HepG2 (cell line): Measurements from ENCODE around the gene DTNB. TPM values are rescaled to one million over a fixed set of nuclear protein-coding genes. Genes with fewer than 3 reads are reported as not detected.

ENCODE experiments used
- ATAC-seq: fragments of 200-7000 bp; cut with Tn5 transposase; 3 replicates; pipeline ENCODE4 v1.9.1; 2020; ENCODE audit warnings: mild to moderate bottlenecking, moderate library complexity
- BruUV-seq: library from RNA; stranded (reverse); fragments of 400-500 nt; replicated peaks from 2 replicates; lab custom pipeline; 2021; lab: Mats Ljungman, UMichigan
- CTCF ChIA-PET: fragments of 300-600 bp; formaldehyde crosslinking; extraction: SDS; loops from one replicate; lab custom pipeline; 2021; ENCODE audit warnings: low total read pairs, inconsistent platforms, low intra/inter-chr PET ratio; lab: Yijun Ruan, JAX
- POLR2A ChIA-PET: fragments of 350-600 bp; sonication (Branson Sonifier 250); formaldehyde crosslinking; loops from one replicate; lab custom pipeline; 2020; ENCODE audit warnings: antibody characterized with exemption, inconsistent platforms; lab: Yijun Ruan, JAX
- DNase-seq: peaks from one replicate; pipeline ENCODE4 v3.0.0-alpha.2; 2015; ENCODE audit warnings: low spot score
- FAIRE-seq: peaks from 3 replicates; lab custom pipeline; 2011; peaks lifted over from hg19 to GRCh38; lab: Jason Lieb, UNC
- H2AFZ ChIP-seq: one replicate; pipeline ENCODE4 v1.6.1; 2011; ENCODE audit warnings: low read length, inconsistent platforms
- H3K27ac ChIP-seq: fragments of 300-600 bp; 3 replicates; pipeline ENCODE4 v1.8.0; 2011; ENCODE audit warnings: mixed run types, mild to moderate bottlenecking, mixed read lengths, low read length, inconsistent platforms; ENCODE audit not compliant: insufficient read depth; ENCODE audit errors: extremely low read length
- H3K27me3 ChIP-seq, 2 experiments: fragments of 200-600 bp in 1 of 2; 2 replicates in 1 of 2; 3 replicates in 1 of 2; pipeline versions ENCODE4 v1.6.0 to v1.8.0; 2011; ENCODE audit warnings: low read length in 2 of 2, mild to moderate bottlenecking in 2 of 2, moderate library complexity in 2 of 2, inconsistent platforms in 1 of 2; ENCODE audit not compliant: insufficient read depth in 2 of 2, control insufficient read depth in 1 of 2
- H3K36me3 ChIP-seq, 2 experiments: fragments of 200-600 bp in 1 of 2; replicated peaks in 1 of 2; 2 replicates in 1 of 2; 3 replicates in 1 of 2; pipeline versions ENCODE4 v1.5.1 to v1.8.0; 2011; ENCODE audit warnings: low read length in 2 of 2, inconsistent platforms in 1 of 2; ENCODE audit not compliant: insufficient read depth in 2 of 2, control insufficient read depth in 1 of 2
- H3K4me1 ChIP-seq: 2 replicates; pipeline ENCODE4 v1.5.1; 2012; ENCODE audit warnings: low read length, inconsistent platforms; ENCODE audit not compliant: insufficient read depth
- H3K4me2 ChIP-seq: 2 replicates; pipeline ENCODE4 v1.6.0; 2011; ENCODE audit warnings: low read depth, low read length, inconsistent platforms
- H3K4me3 ChIP-seq, 3 experiments: fragments of 200-600 bp in 1 of 3; sonication (generic), shearing (Covaris generic) in 1 of 3; replicated peaks in 1 of 3; 2 replicates each; pipeline ENCODE4 v1.5.1; 2011 to 2016; ENCODE audit warnings: low read length in 3 of 3, inconsistent platforms in 2 of 3, low read depth in 2 of 3, mild to moderate bottlenecking in 2 of 3, control low read depth in 1 of 3, mixed read lengths in 1 of 3; ENCODE audit not compliant: insufficient read depth in 1 of 3
- H3K79me2 ChIP-seq: one replicate; pipeline ENCODE4 v1.6.1; 2011; ENCODE audit warnings: low read length, inconsistent platforms; ENCODE audit not compliant: insufficient read depth
- H3K9ac ChIP-seq: 2 replicates; pipeline ENCODE4 v1.6.0; 2011; ENCODE audit warnings: mild to moderate bottlenecking, low read depth, low read length, inconsistent platforms; ENCODE audit not compliant: insufficient read depth
- H3K9me3 ChIP-seq: 2 replicates; pipeline ENCODE4 v1.5.1; 2012; ENCODE audit warnings: mild to moderate bottlenecking, low read length
- H4K20me1 ChIP-seq: 2 replicates; pipeline ENCODE4 v1.6.0; 2011; ENCODE audit warnings: inconsistent platforms, mild to moderate bottlenecking, low read length, moderate library complexity; ENCODE audit not compliant: insufficient read depth
- ATF7-NPFF ChIP-seq: sonication (generic); formaldehyde crosslinking; IDR thresholded peaks from 2 replicates; pipeline ENCODE4 v1.8.1; 2023; ENCODE audit warnings: mild to moderate bottlenecking, low read depth, missing genetic modification reagents, moderate library complexity
- BRCA1 ChIP-seq: sonication (generic); formaldehyde crosslinking; IDR thresholded peaks from 2 replicates; pipeline ENCODE4 v1.4.0; 2020; ENCODE audit warnings: missing genetic modification reagents
- EP300 ChIP-seq, 3 experiments: sonication (generic) in 1 of 3; formaldehyde crosslinking in 1 of 3; IDR thresholded peaks; 2 replicates each; pipeline versions ENCODE4 v1.5.1 to v1.6.1; 2011 to 2020; ENCODE audit warnings: low read depth in 2 of 3, low read length in 2 of 3, borderline replicate concordance in 1 of 3, improper control_type of control experiment in 1 of 3, mild to moderate bottlenecking in 1 of 3, missing genetic modification reagents in 1 of 3, moderate library complexity in 1 of 3
- HMGA1 ChIP-seq: sonication (generic); formaldehyde crosslinking; conservative IDR thresholded peaks from 2 replicates; pipeline ENCODE4 v1.4.0; 2020; ENCODE audit warnings: missing genetic modification reagents
- MAFF ChIP-seq: IDR thresholded peaks from 2 replicates; pipeline ENCODE4 v1.6.1; 2011; ENCODE audit warnings: low read depth, low read length, improper control_type of control experiment
- MAFK ChIP-seq, 2 experiments: IDR thresholded peaks in 1 of 2; conservative IDR thresholded peaks in 1 of 2; 2 replicates each; pipeline ENCODE4 v1.6.1; 2011; ENCODE audit warnings: improper control_type of control experiment in 2 of 2, low read length in 2 of 2
- NFE2 ChIP-seq: sonication (generic); formaldehyde crosslinking; IDR thresholded peaks from 2 replicates; pipeline ENCODE4 v1.4.0; 2020; ENCODE audit warnings: missing genetic modification reagents
- NFE2L2 ChIP-seq: fragments of 150-350 bp; IDR thresholded peaks from 2 replicates; pipeline ENCODE4 v1.6.1; 2014; ENCODE audit warnings: low read length
- POGK ChIP-seq: sonication (generic); formaldehyde crosslinking; conservative IDR thresholded peaks from 2 replicates; pipeline ENCODE4 v1.8.0; 2022; ENCODE audit warnings: mild to moderate bottlenecking, moderate library complexity, missing genetic modification reagents
- ZC3H4 ChIP-seq: sonication (generic); formaldehyde crosslinking; IDR thresholded peaks from 2 replicates; pipeline ENCODE4 v1.4.0; 2020; ENCODE audit warnings: missing genetic modification reagents, borderline replicate concordance
- ZIK1 ChIP-seq: sonication (generic); formaldehyde crosslinking; IDR thresholded peaks from 2 replicates; pipeline ENCODE4 v1.5.0; 2020; ENCODE audit warnings: mild to moderate bottlenecking, low read depth, missing genetic modification reagents, borderline replicate concordance
- ZNF333 ChIP-seq: sonication (generic); formaldehyde crosslinking; IDR thresholded peaks from 2 replicates; pipeline ENCODE4 v1.4.0; 2020; ENCODE audit warnings: mild to moderate bottlenecking, missing genetic modification reagents, borderline replicate concordance
- ZNF383 ChIP-seq: sonication (generic); formaldehyde crosslinking; IDR thresholded peaks from 2 replicates; pipeline ENCODE4 v1.4.0; 2020; ENCODE audit warnings: missing genetic modification reagents, mild to moderate bottlenecking, borderline replicate concordance
- ZNF772 ChIP-seq: sonication (generic); formaldehyde crosslinking; IDR thresholded peaks from 2 replicates; pipeline ENCODE4 v1.5.0; 2020; ENCODE audit warnings: mild to moderate bottlenecking, missing genetic modification reagents
- ZNF83 ChIP-seq: sonication (generic); formaldehyde crosslinking; IDR thresholded peaks from 2 replicates; pipeline ENCODE4 v1.4.0; 2020; ENCODE audit warnings: missing genetic modification reagents, mild to moderate bottlenecking, borderline replicate concordance
- WGBS: methylation state at CpG from one replicate; pipeline ENCODE4 v1.1.6; 2017; ENCODE audit warnings: low lambda C conversion rate; 5-methylcytosine and 5-hydroxymethylcytosine counted together
- in situ Hi-C: cut with HindIII; loops from 2 replicates; pipeline ENCODE4 v1.10.0; 2017; ENCODE audit warnings: low pct_unique_long_range_greater_than_20kb; ENCODE audit not compliant: extremely low pct_ligation_motif_present
- intact Hi-C: fragments of 100-400 bp; cut with micrococcal nuclease; formaldehyde crosslinking; loops from one replicate; pipeline ENCODE4 v1.10.0; 2022; ENCODE audit not compliant: unreplicated experiment
- polyA plus RNA-seq, 8 experiments: library from polyadenylated mRNA; depleted of rRNA in 3 of 8; stranded (reverse) in 7 of 8; unstranded in 1 of 8; fragments of >200 nt; fragmentation: Illumina TruSeq in 4 of 8; extraction: Trizol in 4 of 8; gene quantifications; 2 replicates each; pipeline versions ENCODE4 v1.2.1 to v1.2.3, GENCODE V29; 2011 to 2016; ENCODE audit warnings: low read depth in 4 of 8, missing spikeins in 1 of 8, mixed read lengths in 1 of 8; ENCODE audit not compliant: insufficient read depth in 1 of 8
- total RNA-seq, 5 experiments: library from RNA; depleted of rRNA; stranded (reverse); fragments of >200 nt; fragmentation: Illumina TruSeq; extraction: Trizol; gene quantifications; 2 replicates each; pipeline ENCODE4 v1.2.3, GENCODE V29; 2016; ENCODE audit warnings: low read depth in 1 of 5
- TF ChIP-seq, protein P1 (sequence below): sonication (generic); formaldehyde crosslinking; IDR thresholded peaks from 2 replicates; pipeline ENCODE4 v1.4.0; 2020; ENCODE audit warnings: missing genetic modification reagents
- TF ChIP-seq, protein P2 (sequence below): sonication (generic); formaldehyde crosslinking; IDR thresholded peaks from 2 replicates; pipeline ENCODE4 v1.8.1; 2023; ENCODE audit warnings: missing genetic modification reagents, mild to moderate bottlenecking, borderline replicate concordance

Gene DTNB
- total and polyA plus RNA-seq, 2 of the 13 experiments (the other 11 are each of a cell fraction or from before 2014, with no cell fraction given): 14.4 to 23.9 TPM

DNA sequence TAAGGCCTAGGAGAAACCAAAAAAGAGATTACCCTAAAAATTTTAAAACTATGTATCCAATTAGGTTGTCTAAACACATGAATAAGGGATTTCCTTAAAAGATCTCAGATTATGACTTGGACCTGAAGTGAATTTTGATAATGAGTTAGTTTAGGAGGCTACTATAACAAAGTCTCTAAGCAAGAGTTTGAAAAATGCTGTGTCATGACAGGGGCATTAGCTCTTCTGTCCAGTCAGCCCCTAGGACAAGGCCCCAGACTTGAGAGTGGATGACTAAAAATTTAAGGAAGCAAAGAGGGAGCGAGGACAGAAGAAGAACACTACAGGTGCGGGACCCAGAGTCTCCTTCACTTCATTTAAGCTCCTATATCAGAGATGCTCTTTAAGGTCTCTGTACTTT lies 135.9 kb downstream of the DTNB start:
- H3K36me3 ChIP-seq: no peaks in the 10 kb centered on the region
- no peaks in the 10 kb centered on the region; a peak in 1 of 5 replicates for H3K27me3 ChIP-seq
- no peak overlapping the region for H3K27ac ChIP-seq
- 91% methylated on average over 2 of the region's 2 CpGs for whole genome bisulfite sequencing
- no peaks in the 10 kb centered on the region for H4K20me1 ChIP-seq
- intact Hi-C loops (no loop called here), in situ Hi-C loops (no loop called here)
- TF ChIP-seq, protein P1, sequence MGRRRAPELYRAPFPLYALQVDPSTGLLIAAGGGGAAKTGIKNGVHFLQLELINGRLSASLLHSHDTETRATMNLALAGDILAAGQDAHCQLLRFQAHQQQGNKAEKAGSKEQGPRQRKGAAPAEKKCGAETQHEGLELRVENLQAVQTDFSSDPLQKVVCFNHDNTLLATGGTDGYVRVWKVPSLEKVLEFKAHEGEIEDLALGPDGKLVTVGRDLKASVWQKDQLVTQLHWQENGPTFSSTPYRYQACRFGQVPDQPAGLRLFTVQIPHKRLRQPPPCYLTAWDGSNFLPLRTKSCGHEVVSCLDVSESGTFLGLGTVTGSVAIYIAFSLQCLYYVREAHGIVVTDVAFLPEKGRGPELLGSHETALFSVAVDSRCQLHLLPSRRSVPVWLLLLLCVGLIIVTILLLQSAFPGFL (CRISPR knock-in tag): no peak
- TF ChIP-seq ZC3H4 (no peak), HMGA1 (no peak), ATF7-NPFF (CRISPR knock-in tag) (no peak), ZNF83 (no peak), MAFK (conservative IDR thresholded peaks at IDR 0.05 in 1 of 2, IDR thresholded peaks at IDR 0.05 in 1 of 2; ENCODE audit: low read length in 2 of 2) (peak; percentile 66 to 83), BRCA1 (CRISPR knock-in tag) (no peak), ZNF772 (CRISPR knock-in tag) (no peak), EP300 (IDR thresholded peaks at IDR 0.05; ENCODE audit: low read depth in 2 of 2, low read length in 2 of 2) (no peak), EP300 (CRISPR knock-in tag; IDR thresholded peaks at IDR 0.05; ENCODE audit: borderline replicate concordance) (no peak), ZIK1 (CRISPR knock-in tag) (no peak), POGK (CRISPR knock-in tag) (no peak), NFE2L2 (peak; percentile 84), ZNF333 (CRISPR knock-in tag) (no peak), MAFF (peak; percentile 61), ZNF383 (CRISPR knock-in tag) (no peak), NFE2 (CRISPR knock-in tag) (peak; percentile 33; the same call in 1 of the 2 replicates)
- TF ChIP-seq, protein P2, sequence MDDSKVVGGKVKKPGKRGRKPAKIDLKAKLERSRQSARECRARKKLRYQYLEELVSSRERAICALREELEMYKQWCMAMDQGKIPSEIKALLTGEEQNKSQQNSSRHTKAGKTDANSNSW (CRISPR knock-in tag): no peak
- H3K4me1 ChIP-seq: 0 out of 2 replicates have a peak, but pooled peaks cover 5% of the 10 kb centered on the region
- H3K79me2 ChIP-seq: no peaks in the 10 kb centered on the region
- no peak overlapping the region for H2AFZ ChIP-seq
- H3K4me2 ChIP-seq: no peak overlapping the region
- H3K9me3 ChIP-seq: no peaks in the 10 kb centered on the region
- FAIRE-seq: no peak
- H3K9ac ChIP-seq: no peak overlapping the region
- no peak for ATAC-seq
- no TSS peak for BruUV-seq
- CTCF ChIA-PET: no interaction called here
- DNase-seq: no peak
- no peak overlapping the region for H3K4me3 ChIP-seq
- POLR2A ChIA-PET: no interaction called here
